HCEC 1CT (cell line): ENCODE results near the gene MLH3.

Experiments used
- DNase-seq: peaks from one replicate; pipeline ENCODE4 v3.0.0-alpha.2; 2017

MLH3 gene

GRCh38 chr14:74981462-74981782 is 69.8 kb downstream of the MLH3 start:
- DNase-seq: no peak

GRCh38 chr14:74980731-74981461 is 70.4 kb downstream of the MLH3 start:
- peak; percentile 34 for DNase-seq

- DNase-seq: no peak
Measured at GRCh38 chr14:74980398-74980730, 70.9 kb downstream of the MLH3 start.

GRCh38 chr14:74979442-74980397 is 71.5 kb downstream of the MLH3 start:
- DNase-seq: no peak

- DNase-seq: no peak
Measured at GRCh38 chr14:74979029-74979428, 72.2 kb downstream of the MLH3 start.

GRCh38 chr14:74978416-74978947 is 72.8 kb downstream of the MLH3 start:
- no peak for DNase-seq

GRCh38 chr14:74977901-74978385 is 73.3 kb downstream of the MLH3 start:
- DNase-seq: no peak

GRCh38 chr14:74977164-74977900 is 73.9 kb downstream of the MLH3 start:
- no peak for DNase-seq

GRCh38 chr14:74976264-74977113 is 74.8 kb downstream of the MLH3 start:
- no peak for DNase-seq

- DNase-seq: no peak
Measured at GRCh38 chr14:74975059-74975810, 76.0 kb downstream of the MLH3 start.

GRCh38 chr14:74974364-74975058 is 76.8 kb downstream of the MLH3 start:
- no peak for DNase-seq

GRCh38 chr14:74973905-74974363 is 77.3 kb downstream of the MLH3 start:
- no peak for DNase-seq

- no peak for DNase-seq
Measured at GRCh38 chr14:74973003-74973653, 78.1 kb downstream of the MLH3 start.

- no peak for DNase-seq
Measured at GRCh38 chr14:74968811-74969210, 82.5 kb downstream of the MLH3 start.

GRCh38 chr14:74965486-74966153 is 85.6 kb downstream of the MLH3 start:
- DNase-seq: no peak

- peak; percentile 33 for DNase-seq
Measured at GRCh38 chr14:74964787-74965485, 86.3 kb downstream of the MLH3 start.
